Calu3 (cell line): ENCODE data around the gene NR5A2. TPM values are rescaled to one million over a fixed set of nuclear protein-coding genes. Genes with fewer than 3 reads are reported as not detected.

Experiments used
- BruUV-seq: library from RNA; stranded (reverse); fragments of 400-500 nt; replicated peaks from 2 replicates; lab custom pipeline; 2021; lab: Mats Ljungman, UMichigan
- CTCF ChIA-PET: fragments of 300-600 bp; sonication (Branson Sonifier 250); formaldehyde crosslinking; loops from one replicate; lab custom pipeline; 2022; ENCODE audit warnings: antibody characterized with exemption; lab: Charles Lee
- DNase-seq: peaks from one replicate; pipeline ENCODE4 v3.0.0; 2022
- H3K27ac Mint-ChIP-seq: one replicate; pipeline ENCODE4 v1.8.0; 2022; ENCODE audit warnings: mixed read lengths; ENCODE audit not compliant: unreplicated experiment
- H3K27me3 Mint-ChIP-seq: one replicate; pipeline ENCODE4 v1.8.0; 2022; ENCODE audit warnings: mixed read lengths; ENCODE audit not compliant: unreplicated experiment
- H3K36me3 Mint-ChIP-seq: one replicate; pipeline ENCODE4 v1.8.0; 2022; ENCODE audit warnings: mild to moderate bottlenecking, moderate library complexity, mixed read lengths; ENCODE audit not compliant: insufficient read depth, unreplicated experiment
- H3K4me1 Mint-ChIP-seq: one replicate; pipeline ENCODE4 v1.8.0; 2022; ENCODE audit warnings: mild to moderate bottlenecking, low read depth, mixed read lengths; ENCODE audit not compliant: unreplicated experiment
- H3K4me3 Mint-ChIP-seq: one replicate; pipeline ENCODE4 v1.8.0; 2022; ENCODE audit warnings: mild to moderate bottlenecking, low read depth, moderate library complexity, mixed read lengths; ENCODE audit not compliant: unreplicated experiment
- H3K9me3 Mint-ChIP-seq: one replicate; pipeline ENCODE4 v1.8.0; 2022; ENCODE audit warnings: low read depth, mixed read lengths; ENCODE audit not compliant: unreplicated experiment
- CTCF ChIP-seq: fragments of 200-600 bp; IDR thresholded peaks from one replicate; pipeline ENCODE4 v1.8.0; 2022; ENCODE audit warnings: antibody characterized with exemption; ENCODE audit not compliant: unreplicated experiment
- intact Hi-C: fragments of 100-400 bp; cut with micrococcal nuclease; formaldehyde crosslinking; loops from one replicate; pipeline ENCODE4 v1.10.0; 2022; ENCODE audit not compliant: unreplicated experiment
- total RNA-seq: library from RNA; stranded (reverse); gene quantifications from 2 replicates; pipeline ENCODE4 v1.2.3, GENCODE V29; 2022

NR5A2 gene
- total RNA-seq, 1 experiment from 2014 or later: 6.9 TPM

GRCh38 chr1:200174525-200175295 is 147.2 kb downstream of the NR5A2 start:
- H3K4me3 Mint-ChIP-seq: no peak overlapping the region
- H3K27ac Mint-ChIP-seq: no peak overlapping the region
- BruUV-seq: no TSS peak
- peaks cover 6% of the 10 kb centered on the region for H3K4me1 Mint-ChIP-seq
- DNase-seq: no peak
- CTCF ChIA-PET: interaction anchor here (0.5 kb wide), 1 partner anchor 106 kb away, joined by 3 read pairs; no protein-coding TSS in a partner anchor
- intact Hi-C loops: no loop called here
- no peaks in the 10 kb centered on the region for H3K9me3 Mint-ChIP-seq
- TF ChIP-seq CTCF: no peak
- no peaks in the 10 kb centered on the region for H3K36me3 Mint-ChIP-seq
- no peaks in the 10 kb centered on the region for H3K27me3 Mint-ChIP-seq

- Mint-ChIP-seq H3K36me3 (peaks cover 4% of the 10 kb centered on the region), H3K27me3 (no peaks in the 10 kb centered on the region), H3K4me1 (peaks cover 20% of the 10 kb centered on the region), H3K9me3 (no peaks in the 10 kb centered on the region), H3K27ac (no peak overlapping the region), H3K4me3 (no peak overlapping the region)
- no TSS peak for BruUV-seq
- TF ChIP-seq CTCF: no peak
- intact Hi-C loops: no loop called here
- DNase-seq: no peak
- CTCF ChIA-PET: no interaction called here
Observed at GRCh38 chr1:200176181-200176580, 148.7 kb downstream of the NR5A2 start.

- Mint-ChIP-seq H3K4me1 (peaks cover 25% of the 10 kb centered on the region), H3K27me3 (no peaks in the 10 kb centered on the region), H3K27ac (no peak overlapping the region), H3K36me3 (peaks cover 4% of the 10 kb centered on the region), H3K4me3 (no peak overlapping the region), H3K9me3 (no peaks in the 10 kb centered on the region)
- BruUV-seq: no TSS peak
- DNase-seq: no peak
- no peak for TF ChIP-seq CTCF
- CTCF ChIA-PET: no interaction called here
- intact Hi-C loops: no loop called here
Observed at GRCh38 chr1:200176798-200177197, 149.3 kb downstream of the NR5A2 start.

GRCh38 chr1:200178340-200178739 is 150.8 kb downstream of the NR5A2 start:
- H3K27me3 Mint-ChIP-seq: no peaks in the 10 kb centered on the region
- no peaks in the 10 kb centered on the region for H3K9me3 Mint-ChIP-seq
- intact Hi-C loops: no loop called here
- H3K27ac Mint-ChIP-seq: no peak overlapping the region
- H3K4me1 Mint-ChIP-seq: peaks cover 33% of the 10 kb centered on the region
- no TSS peak for BruUV-seq
- peaks cover 4% of the 10 kb centered on the region for H3K36me3 Mint-ChIP-seq
- H3K4me3 Mint-ChIP-seq: no peak overlapping the region
- DNase-seq: no peak
- no peak for TF ChIP-seq CTCF
- CTCF ChIA-PET: no interaction called here
